NCI-H82 (cell line): ENCODE data around the gene GNAO1.

Experiments used
- DNase-seq: peaks from one replicate; lab custom pipeline; 2025; lab: John Stamatoyannopoulos, UW

The GNAO1 gene

DNA sequence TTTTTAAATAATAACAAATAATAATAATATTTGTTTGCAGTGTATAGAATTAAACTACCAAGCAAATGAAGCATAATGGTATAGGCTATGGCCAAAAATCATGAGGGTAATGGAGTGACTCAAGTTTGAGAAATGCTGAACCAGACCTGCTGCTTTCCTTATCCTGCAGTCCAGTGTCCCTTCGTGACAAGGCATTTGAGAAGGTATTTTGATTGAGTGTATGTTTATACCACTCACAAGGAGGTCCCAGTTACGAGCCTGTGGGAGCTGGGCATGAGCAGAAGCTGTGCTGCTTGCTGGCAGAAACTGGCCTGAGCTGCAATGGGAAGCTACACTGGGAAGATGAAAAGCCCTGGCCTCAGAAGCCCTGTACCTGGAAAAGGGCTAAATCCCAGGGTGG lies 50.3 kb downstream of the GNAO1 start:
- no peak for DNase-seq

DNA sequence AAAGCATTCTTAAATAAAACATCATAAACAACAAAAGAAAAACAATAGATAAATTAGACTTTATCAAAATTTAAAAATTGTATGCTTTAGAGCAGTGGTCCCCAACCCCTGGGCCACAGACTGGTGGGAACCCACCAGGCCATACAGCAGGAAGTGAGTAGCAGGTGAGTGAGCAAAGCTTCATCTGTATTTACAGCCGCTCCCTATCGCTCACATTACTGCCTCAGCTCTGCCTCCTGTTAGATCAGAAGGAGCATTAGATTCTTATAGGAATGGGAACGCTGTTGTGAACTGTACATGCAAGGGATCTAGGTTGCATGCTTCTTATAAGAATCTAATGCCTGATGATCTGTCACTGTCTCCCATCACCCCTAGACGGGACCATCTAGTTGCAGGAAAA lies 51.5 kb downstream of the GNAO1 start:
- no peak for DNase-seq

DNA sequence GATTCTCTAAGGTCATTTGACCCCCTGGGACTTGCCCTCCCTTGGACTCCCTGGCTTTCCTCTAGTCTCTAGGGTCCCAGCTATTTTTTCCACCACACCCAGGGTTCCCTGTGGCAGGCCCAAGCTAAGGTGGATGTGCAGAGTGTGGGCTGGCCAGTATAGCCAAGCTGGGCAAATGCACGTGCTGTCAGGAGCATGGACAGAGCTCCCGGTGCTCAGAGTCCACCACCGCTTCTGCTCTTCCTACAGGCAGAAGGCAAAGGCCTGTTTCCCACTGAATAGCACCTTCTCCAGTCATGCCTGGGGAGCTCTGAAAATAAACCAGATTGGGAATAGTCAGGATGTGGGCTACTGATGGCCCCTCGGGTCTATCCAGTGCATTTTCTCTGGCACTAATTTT lies 53.3 kb downstream of the GNAO1 start:
- DNase-seq, result no peak

DNA sequence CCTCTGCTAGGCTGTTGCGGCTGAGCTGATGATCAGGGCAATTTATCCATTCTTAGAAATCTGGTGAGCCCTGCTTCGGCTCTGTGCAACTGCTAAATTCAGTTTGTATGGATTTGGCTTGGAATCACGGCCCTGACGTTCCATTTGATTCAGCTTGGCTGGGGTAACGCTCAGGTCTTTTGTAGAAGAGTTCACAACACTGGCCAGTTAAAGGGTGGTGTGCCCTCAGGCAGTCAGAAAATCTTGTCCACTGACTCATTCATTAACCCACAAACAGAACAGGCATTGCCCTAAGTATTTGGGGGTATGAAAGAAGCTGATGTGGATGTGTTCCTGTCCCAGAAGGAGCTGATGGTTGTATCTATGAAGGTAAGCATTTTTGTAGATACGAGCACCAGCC lies 53.9 kb downstream of the GNAO1 start:
- DNase-seq, result no peak

DNA sequence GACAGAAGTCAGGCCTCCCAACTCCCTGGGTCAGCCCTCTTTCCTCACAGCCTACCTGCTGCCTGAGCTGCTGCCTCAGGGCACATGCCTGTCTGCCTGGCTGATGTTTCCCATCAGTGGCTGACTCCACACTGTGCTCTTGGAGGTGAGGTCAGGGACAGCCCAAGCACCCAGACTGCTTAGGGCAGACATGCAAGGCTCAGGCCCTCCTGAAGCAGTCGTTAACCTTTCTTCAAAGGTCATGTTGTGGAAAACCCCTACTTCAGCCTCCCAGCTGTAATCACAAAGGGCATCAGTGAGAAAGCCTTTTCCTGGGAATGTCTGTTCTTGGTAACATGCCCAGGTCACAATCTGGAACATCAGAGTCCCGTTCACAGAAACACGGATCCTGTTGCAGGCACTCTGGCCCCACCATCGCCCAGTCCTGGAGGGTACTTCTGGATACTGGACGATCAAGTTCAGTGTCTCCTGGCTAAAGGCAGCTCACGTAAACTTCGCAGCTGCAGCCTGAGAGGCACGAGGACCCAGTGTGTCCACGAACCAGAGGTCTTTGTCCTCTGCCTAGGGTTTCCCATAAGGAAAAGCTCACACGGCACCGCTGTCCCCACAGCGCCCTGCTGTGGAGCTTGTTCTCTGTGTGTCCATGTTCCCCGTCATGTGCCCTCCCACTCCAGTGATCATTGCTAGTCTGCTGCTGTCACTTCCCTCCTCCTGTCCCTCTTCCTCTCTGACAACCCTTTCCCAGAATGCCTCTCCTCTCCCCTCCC lies 54.9 kb downstream of the GNAO1 start:
- DNase-seq, result no peak

DNA sequence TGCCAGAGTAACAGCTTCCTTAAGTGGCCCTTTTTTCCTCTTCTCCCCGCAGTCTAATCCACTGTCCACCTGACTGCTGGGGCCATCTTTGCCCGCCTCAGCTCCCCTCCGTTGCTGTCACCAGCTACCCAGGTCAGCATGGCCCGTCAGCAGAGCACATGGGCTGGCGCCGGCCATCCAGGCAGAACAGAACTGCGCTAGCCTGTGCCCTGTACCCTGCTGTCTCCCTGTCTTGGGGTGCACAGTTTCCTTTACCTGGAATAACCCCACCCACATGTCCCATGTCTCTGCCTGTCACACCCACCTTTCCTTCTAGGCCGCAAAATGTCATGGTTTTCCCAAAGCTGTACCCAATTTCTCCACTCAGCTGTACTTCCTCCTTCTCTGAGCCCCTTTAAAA lies 55.7 kb downstream of the GNAO1 start:
- DNase-seq, result no peak

DNA sequence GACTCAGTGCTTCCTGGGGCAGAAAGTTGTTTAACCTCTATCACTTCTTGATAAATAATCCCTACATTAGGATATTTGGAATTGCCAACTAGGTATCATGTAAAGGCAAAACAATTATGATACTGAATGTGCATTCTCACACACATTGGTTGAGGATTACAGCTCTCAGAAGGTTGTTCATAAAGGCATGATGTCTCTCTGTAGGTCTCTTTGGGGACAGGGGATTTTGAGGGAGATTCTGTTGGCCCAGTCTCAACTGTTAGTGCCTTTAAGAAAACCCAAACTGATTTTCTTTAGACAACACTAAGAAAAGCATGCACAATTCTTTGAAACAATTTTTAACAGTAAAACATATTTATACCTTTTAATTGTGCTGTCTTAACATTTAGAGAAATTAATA lies 56.5 kb downstream of the GNAO1 start:
- DNase-seq, result no peak

DNA sequence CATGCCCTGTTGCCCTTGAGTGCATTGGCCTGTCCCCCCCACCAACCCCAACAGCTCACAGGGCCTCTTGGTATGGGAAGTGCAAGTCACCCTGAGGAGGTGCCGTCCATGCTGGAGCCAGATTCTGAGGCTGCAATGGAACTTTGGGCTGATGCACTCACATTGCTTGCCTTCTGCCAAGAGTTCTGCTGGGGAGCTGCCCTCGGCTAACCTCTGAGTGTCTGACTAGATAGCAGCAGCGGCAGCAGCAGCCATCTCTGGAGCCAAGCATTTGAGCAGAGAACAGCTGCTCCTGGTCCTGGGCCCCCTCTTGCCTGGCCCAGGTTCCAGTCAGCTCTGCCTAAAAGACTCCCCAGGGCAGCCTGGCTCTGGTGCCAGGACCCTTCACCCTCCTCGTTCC lies 61.5 kb downstream of the GNAO1 start:
- no peak for DNase-seq

DNA sequence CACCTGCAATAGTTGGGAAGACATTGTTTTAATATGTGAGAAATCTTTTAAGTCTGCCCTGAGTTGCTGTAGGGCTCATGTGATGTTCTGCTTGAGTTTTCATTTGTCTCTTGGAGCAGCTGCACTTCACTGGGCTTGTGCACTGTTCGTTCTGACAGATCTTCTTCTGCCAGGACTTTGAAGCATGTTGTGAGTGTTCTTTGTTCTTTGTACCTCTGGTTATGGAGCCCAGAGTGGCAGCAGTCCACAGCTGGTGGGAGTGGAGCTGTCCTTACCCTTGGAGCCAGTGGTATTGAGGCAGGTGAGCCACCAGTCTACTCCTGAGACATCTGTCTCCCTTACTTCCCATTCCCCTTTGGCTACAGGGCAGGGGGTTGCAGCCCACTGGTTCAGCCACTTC lies 64.6 kb downstream of the GNAO1 start:
- no peak for DNase-seq

DNA sequence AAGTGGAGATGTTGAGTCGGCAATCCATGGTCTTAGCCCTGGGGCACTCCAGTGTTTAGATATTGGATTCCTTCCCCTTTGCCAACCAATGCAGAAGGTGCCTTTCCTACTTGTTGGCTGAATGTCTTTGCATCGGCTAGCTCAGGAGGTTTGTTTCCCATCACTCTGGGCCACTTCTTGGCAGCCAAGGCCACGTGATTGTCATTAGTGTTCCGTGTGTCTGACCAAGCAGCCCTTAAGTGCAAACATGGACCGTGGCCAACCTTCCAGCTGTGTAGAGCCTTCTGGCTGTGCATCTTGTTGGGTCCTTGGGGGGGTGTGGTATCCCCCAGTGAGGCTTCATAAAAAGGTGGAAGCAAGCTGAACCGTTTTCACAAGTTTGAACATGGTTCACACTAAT lies 66.0 kb downstream of the GNAO1 start:
- no peak for DNase-seq

DNA sequence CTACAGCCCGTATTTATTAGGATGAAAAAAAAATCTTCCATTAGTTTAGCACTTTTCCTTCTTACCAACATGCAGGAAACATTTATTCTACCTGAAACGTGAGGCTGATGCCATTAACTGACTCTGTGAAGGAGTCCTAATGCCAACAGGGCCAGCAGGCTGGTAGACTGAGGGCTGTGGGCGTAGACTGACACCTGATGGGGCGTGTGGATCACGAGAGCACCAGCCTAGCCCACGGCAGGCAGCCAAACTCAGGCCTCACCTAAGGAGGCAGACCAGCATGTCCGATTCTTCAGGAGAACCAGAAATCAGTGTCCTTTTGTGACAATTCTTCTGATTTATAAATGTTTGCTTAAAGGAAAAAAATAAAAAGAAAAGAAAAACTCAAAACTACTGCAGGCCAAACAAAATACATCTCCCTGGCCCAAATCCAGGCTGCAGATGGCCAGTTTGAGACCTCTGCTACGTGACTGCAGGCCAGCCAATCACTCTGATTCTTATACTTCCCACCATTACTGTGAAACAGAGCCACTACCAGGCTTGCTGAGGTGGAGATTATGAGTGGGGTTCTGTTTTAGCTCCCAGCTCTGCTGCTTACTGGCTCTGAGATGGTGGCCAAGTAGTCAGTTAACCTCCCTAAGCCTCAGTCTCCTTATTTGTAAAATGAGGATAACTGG lies 66.5 kb downstream of the GNAO1 start:
- DNase-seq, result no peak

DNA sequence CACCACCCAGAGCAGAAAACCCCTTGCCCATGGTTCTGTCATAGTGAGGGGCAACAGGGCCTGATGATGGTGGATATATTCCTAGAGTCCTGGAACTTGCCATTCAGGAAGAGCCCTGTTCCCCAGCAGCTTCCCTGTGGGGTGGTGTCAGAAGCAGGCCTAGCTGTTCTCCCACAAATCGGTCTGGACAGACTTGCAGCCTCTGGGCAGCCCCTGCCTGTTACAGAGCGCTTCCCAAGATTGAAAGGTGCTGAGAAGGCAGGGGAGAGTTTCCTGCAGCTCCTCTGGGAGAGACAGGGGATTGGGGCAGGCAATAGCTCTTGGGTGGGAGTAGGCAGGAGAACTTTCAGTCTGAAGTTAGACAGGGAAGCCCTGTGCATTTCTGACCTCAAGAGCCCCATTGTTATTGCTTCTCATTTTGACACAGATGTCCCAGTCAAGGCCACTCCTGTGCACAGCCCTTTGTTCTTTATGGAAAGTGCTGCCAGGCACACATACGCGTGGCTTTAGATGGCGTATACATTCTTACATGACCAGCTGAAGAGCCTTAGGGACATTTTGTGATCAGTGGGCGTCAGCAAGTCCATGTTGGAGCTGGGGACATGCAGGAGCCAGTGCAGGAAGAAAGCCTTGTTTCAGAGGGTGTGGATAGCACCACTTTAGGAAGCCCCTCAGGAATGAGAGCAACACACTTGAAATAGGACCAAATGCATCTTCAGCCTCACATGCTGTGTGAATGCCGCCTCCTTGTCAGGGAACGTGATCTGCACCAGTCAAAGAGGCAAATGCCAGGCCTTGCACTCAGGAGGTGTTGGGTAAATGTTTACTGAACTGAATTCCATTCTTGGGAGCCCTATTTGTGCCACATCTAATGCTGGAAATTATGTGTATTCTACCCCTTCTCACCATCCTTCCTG lies 67.5 kb downstream of the GNAO1 start:
- DNase-seq, result no peak

DNA sequence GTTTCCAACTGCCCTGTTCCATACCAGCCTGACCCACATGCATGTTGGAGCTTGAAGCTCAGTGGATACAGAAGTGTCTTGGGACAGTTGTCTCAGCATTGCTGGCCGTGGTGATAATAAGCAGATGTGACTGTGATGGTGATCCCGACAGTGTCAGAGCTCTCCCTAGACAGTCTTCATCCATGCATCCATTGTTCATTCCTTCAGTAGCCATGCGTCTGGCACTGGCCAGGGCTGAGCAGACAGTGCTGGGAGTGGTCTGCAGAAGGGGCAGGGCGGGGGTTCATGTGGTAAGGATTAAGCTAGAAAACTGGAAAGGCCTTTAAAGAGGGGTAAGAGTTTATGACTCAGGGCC lies 68.1 kb downstream of the GNAO1 start:
- DNase-seq, result no peak

DNA sequence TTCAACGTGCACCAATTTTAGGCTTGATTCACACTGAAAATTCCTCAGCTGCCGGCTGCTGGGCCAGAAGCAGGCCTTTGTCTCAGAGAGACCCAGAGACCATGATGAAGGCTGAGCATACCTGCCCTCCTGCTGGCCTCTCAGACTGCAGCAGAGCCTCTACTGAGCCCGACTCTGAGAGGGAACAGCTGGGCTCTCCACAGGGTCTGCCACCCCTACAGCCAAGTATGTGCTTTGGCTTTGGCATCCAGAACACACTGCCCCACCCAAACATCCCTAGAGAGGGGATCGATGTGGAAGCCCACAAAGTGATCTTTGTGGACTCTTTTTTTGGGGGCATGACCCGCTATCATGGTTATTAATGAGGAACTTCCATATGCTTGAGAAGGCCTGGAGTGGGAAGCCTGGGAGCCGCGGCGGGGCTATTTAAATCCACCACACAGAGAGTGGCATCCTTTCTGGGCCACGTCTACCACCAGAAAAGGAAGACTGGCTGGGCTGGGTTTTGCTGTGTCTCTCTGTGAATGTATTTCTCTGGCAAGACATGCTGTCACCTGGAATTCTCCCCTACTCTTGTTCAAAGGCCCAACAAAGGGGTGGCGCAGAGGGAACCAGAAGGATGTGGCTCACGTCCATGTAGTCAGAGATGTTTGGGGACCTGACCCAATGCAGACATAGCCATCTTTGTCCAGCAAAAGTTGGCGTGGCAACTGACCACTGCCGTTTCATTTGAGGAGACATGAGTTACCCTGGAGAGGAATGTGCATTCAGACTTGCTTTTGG lies 69.3 kb downstream of the GNAO1 start:
- DNase-seq, result no peak

DNA sequence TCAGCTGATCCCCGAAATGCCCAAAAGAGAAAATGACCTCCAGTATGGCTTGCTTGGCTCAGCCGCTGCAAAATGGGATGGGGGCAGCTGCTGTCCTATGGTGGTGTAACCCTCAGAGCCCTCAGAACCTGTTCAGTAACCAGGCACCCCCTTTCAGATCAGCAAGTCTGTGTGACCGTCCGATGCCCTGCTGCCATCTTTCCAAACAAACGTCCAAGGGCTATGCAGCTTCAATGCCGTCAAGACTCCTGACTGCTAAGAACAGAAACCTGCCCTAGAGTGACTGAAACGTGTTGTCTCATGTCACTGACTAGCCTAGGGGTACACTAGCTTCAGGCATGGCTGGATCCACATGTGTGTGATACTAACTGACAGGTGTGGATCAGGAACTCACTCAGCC lies 70.4 kb downstream of the GNAO1 start:
- no peak for DNase-seq

DNA sequence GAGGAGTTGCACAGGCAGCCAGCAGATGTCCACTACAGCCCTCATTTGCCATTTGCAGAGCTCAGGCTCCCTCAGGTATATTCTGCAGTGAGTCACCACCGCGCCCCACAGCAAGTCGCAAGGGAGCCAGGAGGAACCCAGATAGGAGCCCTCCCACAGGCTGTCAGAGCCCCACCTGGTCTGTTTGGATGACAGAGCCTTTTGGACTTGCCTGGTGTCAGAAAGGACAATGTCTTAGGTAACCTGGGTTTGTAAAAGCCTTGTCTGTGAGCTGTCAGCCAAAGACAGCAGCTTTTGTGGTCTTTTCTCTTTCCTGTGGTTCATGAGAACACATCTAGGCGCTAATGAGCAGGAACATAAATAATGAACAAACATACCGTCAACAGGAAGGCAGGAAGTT lies 70.9 kb downstream of the GNAO1 start:
- DNase-seq, result no peak

DNA sequence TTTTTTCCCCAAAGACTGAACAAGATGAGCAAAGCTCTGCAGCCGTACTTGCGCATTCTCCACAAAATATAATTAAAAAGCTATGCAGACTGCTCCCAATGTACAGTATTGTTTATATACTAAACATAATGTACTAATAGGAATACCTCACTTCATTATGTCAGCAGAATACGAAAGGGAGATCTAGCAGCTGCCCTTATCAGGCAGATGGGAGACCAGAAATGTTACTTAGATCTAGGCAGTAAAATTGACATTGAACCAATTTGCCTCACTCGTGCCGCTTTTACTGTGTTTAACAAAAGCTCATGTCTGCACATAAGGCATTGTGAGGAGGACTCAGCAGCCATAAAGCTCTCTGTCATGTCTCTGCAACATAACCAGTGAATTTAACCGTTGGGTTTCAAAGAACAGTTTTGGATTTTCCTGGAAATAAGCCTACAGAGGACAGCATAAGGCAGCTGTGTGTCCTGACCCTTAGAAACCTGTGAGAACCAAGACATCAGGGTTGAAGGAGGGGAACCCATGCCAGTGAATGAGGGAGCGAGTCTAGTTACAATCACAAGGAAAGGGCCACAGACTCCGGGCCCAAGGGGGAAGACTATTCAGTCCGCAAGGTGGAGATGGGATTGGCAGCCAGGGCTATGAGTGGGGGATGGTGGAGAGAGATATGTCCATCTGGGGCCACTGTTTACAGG lies 71.4 kb downstream of the GNAO1 start:
- no peak for DNase-seq

DNA sequence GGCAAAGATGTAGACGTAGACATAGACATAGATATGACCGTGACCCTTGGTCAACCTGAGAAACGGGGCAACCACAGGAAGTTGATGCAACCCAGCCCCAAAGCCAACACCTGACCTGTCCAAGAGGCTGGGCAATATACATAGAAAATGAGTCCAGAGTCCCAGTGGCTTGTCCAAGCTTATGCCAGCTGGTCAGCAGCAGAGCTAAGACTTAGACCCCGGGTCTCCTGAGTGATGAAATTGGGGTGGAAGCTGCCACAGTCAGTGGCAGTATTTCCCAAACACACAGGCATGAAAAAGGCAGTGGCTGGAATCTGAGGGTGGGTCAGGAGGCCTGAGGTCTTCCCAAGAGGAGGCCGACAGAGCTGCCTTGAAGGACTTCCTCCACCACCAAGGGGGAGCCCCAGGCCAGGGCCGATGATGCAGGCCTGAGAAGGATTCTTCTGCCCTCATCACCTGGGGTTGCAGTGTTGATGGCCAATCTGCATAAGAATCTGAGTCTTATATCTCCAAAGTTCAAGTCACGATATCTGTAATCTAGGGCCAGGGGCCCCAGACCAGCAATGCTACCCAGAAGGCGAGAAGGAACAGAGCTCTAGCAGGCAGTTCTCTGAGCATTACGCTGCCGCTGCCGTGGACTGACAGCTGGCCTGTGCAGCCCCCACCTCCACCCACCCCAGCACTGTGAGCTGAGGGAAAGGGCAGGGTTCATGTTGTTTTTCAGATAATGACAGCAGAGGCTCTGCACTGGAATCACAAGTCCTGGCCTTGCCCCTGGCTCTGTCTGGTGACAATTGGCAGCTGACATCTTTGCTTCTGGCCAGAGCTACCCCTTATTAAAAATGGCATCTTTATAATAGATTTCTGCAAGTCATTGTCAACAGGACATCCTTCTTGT lies 72.7 kb downstream of the GNAO1 start:
- DNase-seq, result peak; percentile 60

DNA sequence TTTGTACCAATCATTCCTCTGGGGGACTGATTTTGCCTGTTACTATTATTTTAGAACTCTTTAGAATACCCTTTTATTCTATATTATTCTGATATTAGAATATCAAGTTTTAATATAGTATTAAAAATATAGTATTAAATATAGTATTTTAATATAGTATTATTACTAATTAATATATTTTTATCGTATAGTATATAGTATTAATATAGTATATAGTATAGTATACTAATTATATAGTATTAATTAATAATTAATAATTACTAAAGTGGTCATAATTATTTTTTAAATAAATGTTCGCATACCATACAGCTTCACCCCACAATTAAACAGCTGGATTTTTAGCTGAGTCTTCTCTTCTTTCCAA lies 73.3 kb downstream of the GNAO1 start:
- no peak for DNase-seq

DNA sequence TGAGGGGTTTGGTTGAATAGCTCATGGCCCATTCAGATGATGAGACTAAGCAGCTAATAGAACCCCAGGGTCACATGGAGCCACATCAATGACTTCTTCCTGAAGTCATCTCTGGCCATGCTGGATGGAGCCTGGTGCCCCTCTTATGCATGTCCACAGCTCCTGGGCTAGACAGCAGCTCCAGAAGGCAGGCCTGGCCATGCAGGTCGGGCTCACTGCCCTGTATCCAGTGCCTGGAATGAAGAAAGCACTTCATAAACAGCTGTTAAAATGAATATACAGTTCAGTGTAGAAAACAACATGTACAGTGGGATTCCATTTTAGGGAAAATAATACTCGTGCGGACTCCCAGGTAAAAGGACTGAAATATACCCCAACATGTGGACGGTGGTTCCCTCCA lies 73.9 kb downstream of the GNAO1 start:
- DNase-seq, result no peak

DNA sequence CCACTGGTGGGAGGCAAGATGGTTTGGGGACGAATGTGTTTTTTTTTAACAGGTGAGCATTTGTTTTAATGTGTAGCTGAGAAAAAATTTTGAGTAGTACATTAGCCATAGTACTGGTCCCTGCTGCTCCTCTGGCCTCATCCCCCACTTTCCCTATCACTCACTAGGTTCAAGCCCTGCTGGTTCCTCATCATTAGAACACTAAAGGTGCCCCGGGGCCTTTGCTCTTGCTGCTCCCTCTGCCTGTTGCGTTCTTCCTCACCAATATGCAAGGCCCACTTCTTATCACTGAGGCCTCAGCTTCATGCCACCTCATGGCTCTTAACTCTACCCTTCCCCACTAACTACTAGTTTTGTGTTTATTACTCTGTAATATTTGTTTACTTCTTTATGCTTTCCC lies 74.5 kb downstream of the GNAO1 start:
- DNase-seq, result no peak
